Activated naive CD8-positive, alpha-beta T cell treated with anti-CD3 and anti-CD28 coated beads, Interleukin-2, amount 50 U/mL, for 24 hours (primary cell): Measurements from ENCODE around the gene PTEN.
"Not testable (repeated sequence)": the region's sequence is repeated elsewhere in the genome, so short reads cannot be mapped to it uniquely, and the experiment has no call there.

ENCODE experiments used
- ATAC-seq: fragments of 150-1000 bp; cut with Tn5 transposase; one replicate; pipeline ENCODE4 v1.10.0; 2021
- DNase-seq: peaks from one replicate; pipeline ENCODE4 v3.0.0; 2021
- H3K27ac Mint-ChIP-seq: one replicate; pipeline ENCODE4 v1.8.0; 2021; ENCODE audit warnings: mild to moderate bottlenecking, mixed read lengths
- H3K27me3 Mint-ChIP-seq: one replicate; pipeline ENCODE4 v1.8.0; 2021; ENCODE audit warnings: mixed read lengths
- H3K36me3 Mint-ChIP-seq: one replicate; pipeline ENCODE4 v1.8.0; 2021; ENCODE audit warnings: low read depth, mixed read lengths
- H3K4me1 Mint-ChIP-seq: one replicate; pipeline ENCODE4 v1.8.0; 2021; ENCODE audit warnings: mixed read lengths
- H3K4me3 Mint-ChIP-seq: one replicate; pipeline ENCODE4 v1.8.0; 2021; ENCODE audit warnings: mild to moderate bottlenecking, moderate library complexity, mixed read lengths
- H3K9me3 Mint-ChIP-seq: one replicate; pipeline ENCODE4 v1.8.0; 2021; ENCODE audit warnings: mixed read lengths

The PTEN gene

DNA sequence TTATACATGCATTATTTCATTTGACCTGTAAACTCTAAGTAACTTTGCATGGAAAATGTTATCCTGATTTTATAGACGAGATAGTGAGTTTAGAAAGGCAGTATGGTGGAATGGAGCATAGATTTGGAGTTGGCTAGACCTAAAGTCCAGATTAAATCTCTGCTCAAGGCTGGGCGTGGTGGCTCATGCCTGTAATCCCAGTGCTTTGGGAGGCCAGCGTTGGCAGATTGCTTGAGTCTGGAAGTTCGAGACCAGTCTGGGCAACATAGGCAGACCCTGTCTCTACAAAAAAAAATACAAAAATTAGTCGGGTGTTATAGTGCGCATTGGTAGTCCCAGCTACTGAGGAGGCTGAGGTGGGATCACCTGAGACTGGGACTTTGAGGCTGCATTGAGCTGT lies 9.4 kb downstream of the PTEN start:
- Mint-ChIP-seq H3K4me1 (peaks cover 70% of the 10 kb centered on the region), H3K27me3 (no peaks in the 10 kb centered on the region), H3K36me3 (peaks cover 19% of the 10 kb centered on the region), H3K4me3 (no peak overlapping the region), H3K27ac (no peak overlapping the region), H3K9me3 (no peaks in the 10 kb centered on the region)
- no peak for DNase-seq
- no peak for ATAC-seq

DNA sequence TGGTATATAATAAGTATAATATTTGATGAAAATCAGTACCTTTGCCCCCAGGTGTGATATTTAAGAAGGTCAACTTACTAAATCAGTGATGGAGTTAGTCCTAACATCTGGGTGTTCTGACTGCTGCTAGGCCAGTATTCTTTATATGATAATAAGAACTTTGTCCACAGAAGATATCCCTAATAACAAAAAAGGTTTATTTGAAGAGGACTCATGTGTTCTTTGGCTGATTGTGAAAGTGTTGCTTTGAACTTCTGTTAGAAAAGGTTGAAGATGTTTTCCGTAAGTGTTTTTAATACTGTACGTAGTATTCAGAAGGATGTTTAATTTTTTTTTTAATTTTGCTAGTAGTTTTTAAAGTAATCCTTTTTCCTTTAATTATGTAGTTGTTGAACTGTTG lies 10.2 kb downstream of the PTEN start:
- Mint-ChIP-seq H3K27ac (no peak overlapping the region), H3K9me3 (no peaks in the 10 kb centered on the region), H3K4me3 (no peak overlapping the region), H3K27me3 (no peaks in the 10 kb centered on the region), H3K36me3 (peaks cover 15% of the 10 kb centered on the region), H3K4me1 (peaks cover 69% of the 10 kb centered on the region)
- no peak for ATAC-seq
- DNase-seq = no peak

GRCh38 chr10:87875929-87876571 lies 12.6 kb downstream of the PTEN start:
- H3K27ac Mint-ChIP-seq = no peak overlapping the region
- peaks cover 24% of the 10 kb centered on the region for H3K36me3 Mint-ChIP-seq
- H3K4me3 Mint-ChIP-seq = no peak overlapping the region
- H3K4me1 Mint-ChIP-seq = peaks cover 53% of the 10 kb centered on the region
- peaks cover 2% of the 10 kb centered on the region for H3K9me3 Mint-ChIP-seq
- DNase-seq = no peak
- H3K27me3 Mint-ChIP-seq = no peaks in the 10 kb centered on the region
- no peak for ATAC-seq

DNA sequence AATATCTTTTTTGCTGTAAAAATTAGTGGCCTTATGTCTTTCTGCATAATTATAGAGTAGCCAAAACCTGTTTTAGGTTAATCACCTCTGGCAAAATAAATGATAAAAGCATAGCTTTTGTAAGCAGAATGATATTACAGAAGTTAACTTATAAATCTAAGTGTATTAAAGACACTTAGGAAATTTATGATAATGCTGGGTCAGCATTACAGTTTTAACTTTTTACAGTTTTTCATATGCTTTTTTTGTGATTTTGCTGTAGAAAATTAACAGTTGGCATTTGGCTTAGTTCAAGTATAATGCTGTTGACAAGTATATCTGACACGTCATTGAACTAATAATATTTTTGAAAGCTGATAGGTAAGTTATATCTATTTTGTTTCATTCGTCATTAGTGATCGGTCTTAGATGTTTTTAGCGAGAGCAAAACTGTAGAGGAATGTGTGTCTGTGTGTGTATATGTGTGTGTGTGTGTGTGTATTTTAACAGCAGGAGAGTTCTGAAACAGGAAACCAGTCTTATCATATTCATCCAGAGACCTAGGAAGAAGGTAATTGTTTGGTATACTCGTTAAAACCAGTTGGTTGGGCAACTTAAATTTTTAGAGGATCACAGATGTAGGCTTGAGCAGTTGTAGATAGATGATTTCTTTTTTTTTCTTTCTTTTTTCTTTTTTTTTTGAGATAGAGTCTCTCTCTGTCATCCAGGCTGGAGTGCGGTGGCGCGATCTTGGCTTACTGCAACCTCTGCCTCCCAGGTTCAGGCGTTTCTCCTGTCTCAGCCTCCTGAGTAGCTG lies 15.4 kb downstream of the PTEN start:
- peaks cover 49% of the 10 kb centered on the region for H3K4me1 Mint-ChIP-seq
- DNase-seq = no peak
- H3K36me3 Mint-ChIP-seq = peaks cover 33% of the 10 kb centered on the region
- no peak for ATAC-seq
- H3K9me3 Mint-ChIP-seq = peaks cover 5% of the 10 kb centered on the region
- no peaks in the 10 kb centered on the region for H3K27me3 Mint-ChIP-seq
- H3K27ac Mint-ChIP-seq = no peak overlapping the region
- no peak overlapping the region for H3K4me3 Mint-ChIP-seq

DNA sequence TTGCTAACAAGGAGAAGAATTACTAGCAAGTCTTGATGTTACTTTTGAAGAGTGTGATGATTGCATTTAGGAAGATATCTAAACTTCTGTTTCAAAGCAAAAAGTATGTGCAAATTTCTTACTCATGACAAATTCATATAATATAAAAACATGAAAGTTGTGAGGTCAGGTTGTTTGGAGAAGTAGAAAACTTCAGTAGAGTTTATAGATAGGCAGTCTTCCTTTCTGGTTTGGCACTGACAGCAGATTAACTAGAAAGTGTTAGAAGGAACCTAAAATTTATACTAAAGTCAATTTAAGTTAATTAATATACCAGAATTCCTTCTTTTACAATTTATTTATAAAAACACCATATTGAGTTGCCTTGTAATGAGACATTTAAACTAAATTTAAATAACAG lies 16.9 kb downstream of the PTEN start:
- DNase-seq (no peak), ATAC-seq (no peak)
- Mint-ChIP-seq H3K36me3 (peaks cover 33% of the 10 kb centered on the region), H3K4me3 (no peak overlapping the region), H3K4me1 (peaks cover 39% of the 10 kb centered on the region), H3K27me3 (no peaks in the 10 kb centered on the region), H3K9me3 (peaks cover 5% of the 10 kb centered on the region), H3K27ac (no peak overlapping the region)

DNA sequence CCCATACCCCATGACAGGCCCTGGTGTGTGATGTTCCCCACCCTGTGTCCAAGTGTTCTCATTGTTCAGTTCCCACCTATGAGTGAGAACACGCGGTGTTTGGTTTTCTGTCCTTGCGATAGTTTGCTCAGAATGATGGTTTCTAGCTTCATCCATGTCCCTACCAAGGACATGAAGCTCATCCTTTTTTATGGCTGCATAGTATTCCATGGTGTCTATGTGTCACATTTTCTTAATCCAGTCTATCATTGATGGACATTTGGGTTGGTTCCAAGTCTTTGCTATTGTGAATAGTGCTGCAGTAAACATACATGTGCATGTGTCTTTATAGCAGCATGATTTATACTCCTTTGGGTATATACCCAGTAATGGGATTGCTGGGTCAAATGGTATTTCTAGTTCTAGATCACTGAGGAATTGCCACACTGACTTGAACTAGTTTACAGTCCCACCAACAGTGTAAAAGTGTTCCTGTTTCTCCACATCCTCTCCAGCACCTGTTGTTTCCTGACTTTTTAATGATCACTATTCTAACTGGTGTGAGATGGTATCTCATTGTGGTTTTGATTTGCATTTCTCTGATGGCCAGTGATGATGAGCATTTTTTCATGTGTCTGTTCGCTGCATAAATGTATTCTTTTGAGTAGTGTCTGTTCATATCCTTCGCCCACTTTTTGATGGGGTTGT lies 18.1 kb downstream of the PTEN start:
- H3K36me3 Mint-ChIP-seq = peaks cover 42% of the 10 kb centered on the region
- peaks cover 14% of the 10 kb centered on the region for H3K9me3 Mint-ChIP-seq
- H3K4me3 Mint-ChIP-seq = peak overlapping the region; percentile 3
- not testable (repeated sequence) for DNase-seq, H3K27me3 Mint-ChIP-seq, ATAC-seq
- peak overlapping the region; percentile 29 for H3K27ac Mint-ChIP-seq
- H3K4me1 Mint-ChIP-seq = peaks cover 40% of the 10 kb centered on the region

- H3K9me3 Mint-ChIP-seq = peaks cover 23% of the 10 kb centered on the region
- DNase-seq = no peak
- H3K27ac Mint-ChIP-seq = peak overlapping the region; percentile 71
- H3K27me3 Mint-ChIP-seq = no peaks in the 10 kb centered on the region
- peaks cover 34% of the 10 kb centered on the region for H3K4me1 Mint-ChIP-seq
- H3K36me3 Mint-ChIP-seq = peaks cover 52% of the 10 kb centered on the region
- peak overlapping the region; percentile 45 for H3K4me3 Mint-ChIP-seq
- no peak for ATAC-seq
Measured at GRCh38 chr10:87882555-87883294, 19.3 kb downstream of the PTEN start.

DNA sequence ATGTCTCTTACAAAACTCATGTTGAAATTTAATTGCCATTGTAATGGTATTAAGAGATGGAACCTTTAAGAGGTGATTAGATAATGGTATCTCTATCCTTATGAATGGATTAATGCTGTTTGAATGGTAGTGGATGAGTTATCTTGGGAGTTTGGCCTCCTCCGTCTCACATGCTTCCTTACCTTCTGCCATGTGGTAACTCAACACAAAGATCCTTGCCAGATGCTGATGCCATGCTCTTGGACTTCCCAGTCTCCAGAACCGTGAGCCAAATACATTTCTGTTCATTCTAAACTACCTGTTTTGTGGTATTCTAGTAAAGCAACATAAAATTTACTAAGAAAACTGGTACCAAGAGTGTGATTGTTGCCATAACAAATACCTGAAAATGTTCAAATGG lies 23.2 kb downstream of the PTEN start:
- H3K36me3 Mint-ChIP-seq = peaks cover 44% of the 10 kb centered on the region
- H3K4me1 Mint-ChIP-seq = peaks cover 26% of the 10 kb centered on the region
- H3K27ac Mint-ChIP-seq = no peak overlapping the region
- ATAC-seq (no peak), DNase-seq (no peak)
- H3K9me3 Mint-ChIP-seq = peaks cover 18% of the 10 kb centered on the region
- no peak overlapping the region for H3K4me3 Mint-ChIP-seq
- H3K27me3 Mint-ChIP-seq = no peaks in the 10 kb centered on the region

DNA sequence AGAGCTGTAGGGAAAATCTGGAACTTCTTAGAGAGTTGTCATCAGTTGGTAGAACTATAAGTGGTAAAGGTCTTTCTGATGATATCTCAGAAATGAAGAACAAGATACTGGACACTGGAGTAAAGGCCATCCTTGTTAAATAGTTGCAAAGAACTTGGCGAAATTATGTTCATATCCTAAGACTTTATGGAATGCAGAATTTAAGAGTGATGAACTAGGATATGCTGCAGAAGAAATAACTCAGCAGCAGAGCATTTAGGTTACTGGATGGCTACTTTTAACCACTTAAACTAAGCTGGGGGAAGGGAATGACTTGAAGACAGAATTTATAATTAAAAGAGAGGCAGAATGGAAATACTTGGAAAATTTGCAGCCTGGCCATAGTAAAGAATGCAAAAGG lies 23.7 kb downstream of the PTEN start:
- peaks cover 39% of the 10 kb centered on the region for H3K36me3 Mint-ChIP-seq
- no peaks in the 10 kb centered on the region for H3K27me3 Mint-ChIP-seq
- peaks cover 22% of the 10 kb centered on the region for H3K4me1 Mint-ChIP-seq
- peaks cover 18% of the 10 kb centered on the region for H3K9me3 Mint-ChIP-seq
- no peak overlapping the region for H3K27ac Mint-ChIP-seq
- no peak overlapping the region for H3K4me3 Mint-ChIP-seq
- no peak for ATAC-seq
- no peak for DNase-seq

GRCh38 chr10:87887548-87888289 lies 24.3 kb downstream of the PTEN start:
- ATAC-seq = no peak
- Mint-ChIP-seq H3K27me3 (no peaks in the 10 kb centered on the region), H3K4me3 (no peak overlapping the region), H3K4me1 (peaks cover 22% of the 10 kb centered on the region), H3K27ac (no peak overlapping the region), H3K36me3 (peaks cover 36% of the 10 kb centered on the region), H3K9me3 (peaks cover 18% of the 10 kb centered on the region)
- no peak for DNase-seq

- Mint-ChIP-seq H3K36me3 (peaks cover 47% of the 10 kb centered on the region), H3K27ac (no peak overlapping the region), H3K9me3 (no peaks in the 10 kb centered on the region), H3K4me1 (peaks cover 47% of the 10 kb centered on the region), H3K27me3 (no peaks in the 10 kb centered on the region), H3K4me3 (no peak overlapping the region)
- DNase-seq (no peak), ATAC-seq (no peak)
Measured at GRCh38 chr10:87895430-87895829, 32.0 kb downstream of the PTEN start.

GRCh38 chr10:87896216-87896615 lies 32.8 kb downstream of the PTEN start:
- DNase-seq (no peak), ATAC-seq (no peak)
- Mint-ChIP-seq H3K27me3 (no peaks in the 10 kb centered on the region), H3K36me3 (peaks cover 52% of the 10 kb centered on the region), H3K9me3 (no peaks in the 10 kb centered on the region), H3K4me1 (peaks cover 49% of the 10 kb centered on the region), H3K4me3 (no peak overlapping the region), H3K27ac (no peak overlapping the region)

DNA sequence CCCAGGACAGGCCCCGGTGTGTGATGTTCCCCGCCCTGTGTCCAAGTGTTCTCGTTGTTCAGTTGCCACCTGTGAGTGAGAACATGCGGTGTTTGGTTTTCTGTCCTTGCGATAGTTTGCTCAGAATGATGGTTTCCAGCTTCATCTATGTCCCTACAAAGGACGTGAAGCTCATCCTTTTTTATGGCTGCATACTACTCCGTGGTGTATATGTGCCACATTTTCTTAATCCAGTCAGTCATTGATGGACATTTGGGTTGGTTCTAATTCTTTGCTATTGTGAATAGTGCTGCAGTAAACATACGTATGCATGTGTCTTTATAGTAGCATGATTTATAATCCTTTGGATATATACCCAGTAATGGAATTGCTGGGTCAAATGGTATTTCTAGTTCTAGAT lies 34.5 kb downstream of the PTEN start:
- H3K36me3 Mint-ChIP-seq = peaks cover 67% of the 10 kb centered on the region
- H3K4me1 Mint-ChIP-seq = peaks cover 40% of the 10 kb centered on the region
- not testable (repeated sequence) for H3K9me3 Mint-ChIP-seq, H3K27ac Mint-ChIP-seq, ATAC-seq, H3K4me3 Mint-ChIP-seq, DNase-seq, H3K27me3 Mint-ChIP-seq

DNA sequence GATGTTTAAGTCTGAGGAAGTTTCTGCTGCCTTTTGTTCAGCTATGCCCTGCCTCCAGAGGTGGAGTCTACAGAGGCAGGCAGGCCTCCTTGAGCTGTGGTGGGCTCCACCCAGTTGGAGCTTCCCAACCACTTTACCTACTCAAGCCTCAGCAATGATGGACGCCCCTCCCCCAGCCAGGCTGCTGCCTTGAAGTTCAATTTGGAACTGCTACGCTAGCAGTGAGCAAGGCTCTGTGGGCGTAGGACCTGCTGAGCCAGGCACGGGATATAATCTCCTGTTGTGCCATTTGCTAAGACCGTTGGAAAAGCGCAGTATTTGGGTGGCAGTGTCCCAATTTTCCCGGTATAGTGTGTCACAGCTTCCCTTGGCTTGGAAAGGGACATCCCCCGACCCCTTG lies 40.0 kb downstream of the PTEN start:
- H3K27me3 Mint-ChIP-seq, ATAC-seq, H3K4me3 Mint-ChIP-seq, H3K27ac Mint-ChIP-seq, H3K9me3 Mint-ChIP-seq, DNase-seq: not testable (repeated sequence)
- Mint-ChIP-seq H3K36me3 (peaks cover 79% of the 10 kb centered on the region), H3K4me1 (peaks cover 46% of the 10 kb centered on the region)
